ENCODE measurements around the gene UHRF1. TPM values are rescaled to one million over a fixed set of nuclear protein-coding genes. Genes with fewer than 3 reads are reported as not detected.

UHRF1 gene
- polyA plus RNA-seq, 1 of the 3 experiments (the other 2 are of a cell fraction): 43.4 TPM

GRCh38 chr19:4911786-4912672 is 2.7 kb downstream of the UHRF1 start:
- CTCF ChIA-PET: interaction anchor here (0.6 to 7.6 kb wide), 35 partner anchors 9 to 410 kb away, joined by 3 to 121 read pairs (median 4); partner anchors contain the start of genes ARRDC5, FEM1A and PLIN3
- Histone ChIP-seq H3K4me1 (ENCODE audit: control insufficient read depth in 1 of 2, insufficient read depth in 2 of 2, low read depth in 1 of 2, low read length in 1 of 2) (peaks cover 28 to 38% of the 10 kb centered on the region in 2 experiments; a peak in 3 of 4 replicates), H3K9me3 (no peaks in the 10 kb centered on the region), H3K36me3 (replicated peaks in 1 of 2; ENCODE audit: control insufficient read depth in 1 of 2, insufficient read depth in 2 of 2, low read length in 1 of 2) (peaks cover 0 to 9% of the 10 kb centered on the region in 2 experiments), H3F3A (replicated peaks; ENCODE audit: insufficient read depth) (peaks cover 37% of the 10 kb centered on the region), H2AFZ (ENCODE audit: low read depth) (peak overlapping the region; percentile 90), H3K9me2 (no peaks in the 10 kb centered on the region), H3K27ac (ENCODE audit: low read depth in 2 of 2, low read length in 1 of 2) (peak overlapping the region; percentile 81 to 84), H3K79me2 (ENCODE audit: insufficient read depth) (peaks cover 67% of the 10 kb centered on the region), H3K27me3 (ENCODE audit: insufficient read depth) (no peaks in the 10 kb centered on the region), H3K4me3 (ENCODE audit: low read depth in 2 of 2, low read length in 1 of 2) (peak overlapping the region; percentile 62 to 82), H4K20me1 (ENCODE audit: insufficient read depth) (peaks cover 30% of the 10 kb centered on the region; the same call in 1 of the 2 replicates), H3K9ac (peak overlapping the region; percentile 87; the same call in 1 of the 2 replicates), H3K4me2 (peak overlapping the region; percentile 81)
- DNase-seq: peak; percentile 82
- POLR2A ChIA-PET: interaction anchor here (0.6 to 1.6 kb wide), 3 partner anchors 11 to 102 kb away, joined by 3 to 4 read pairs (median 4); no protein-coding TSS in a partner anchor
- WGBS (ENCODE audit: low lambda C conversion rate): 23% methylated on average over 26 of the region's 29 CpGs
- peak; percentile 91 for TF ChIP-seq PBX3 (IDR thresholded peaks at IDR 0.05)
- TF ChIP-seq JUND (IDR thresholded peaks at IDR 0.05): peak; percentile 97
- TF ChIP-seq GABPA (IDR thresholded peaks at IDR 0.05; ENCODE audit: low read depth): no peak
- 0 out of 2 replicates have a peak, but pooled peaks have one; percentile 26 for TF ChIP-seq REST (IDR thresholded peaks at IDR 0.05; ENCODE audit: low read depth, low read length)
- peak; percentile 78 for TF ChIP-seq CTCF (IDR thresholded peaks at IDR 0.05)
- TF ChIP-seq GATA2 (CRISPR knock-in tag; IDR thresholded peaks at IDR 0.05): no peak
- peak; percentile 86 for TF ChIP-seq TCF12 (IDR thresholded peaks at IDR 0.05)
- TF ChIP-seq CHD2 (IDR thresholded peaks at IDR 0.05; ENCODE audit: low read length, partially characterized antibody): no peak
- TF ChIP-seq ZBTB33 (IDR thresholded peaks at IDR 0.05; ENCODE audit: borderline replicate concordance, low read depth): peak; percentile 69; the same call in 1 of the 2 replicates
- TF ChIP-seq MXI1 (IDR thresholded peaks at IDR 0.05; ENCODE audit: low read depth, low read length): peak; percentile 57
- TF ChIP-seq ELF1 (IDR thresholded peaks at IDR 0.05): no peak; the same call in 1 of the 2 replicates
- TF ChIP-seq MEF2A (IDR thresholded peaks at IDR 0.05; ENCODE audit: borderline replicate concordance, low read depth): no peak; the same call in 1 of the 2 replicates
- peak; percentile 60; the same call in 1 of the 2 replicates for TF ChIP-seq YY1 (IDR thresholded peaks at IDR 0.05; ENCODE audit: low read depth)
- TF ChIP-seq FOSL2 (IDR thresholded peaks at IDR 0.05; ENCODE audit: borderline replicate concordance, low read depth): peak; percentile 98
- peak; percentile 87 for TF ChIP-seq TEAD4 (IDR thresholded peaks at IDR 0.05; ENCODE audit: borderline replicate concordance, insufficient read depth)
- TF ChIP-seq FOXM1 (IDR thresholded peaks at IDR 0.05; ENCODE audit: low read depth): peak; percentile 72; the same call in 1 of the 2 replicates
- TF ChIP-seq USF2 (IDR thresholded peaks at IDR 0.05; ENCODE audit: borderline replicate concordance, low read depth, low read length): no peak
- TF ChIP-seq NRF1 (IDR thresholded peaks at IDR 0.05; ENCODE audit: low read depth, low read length): peak; percentile 10; the same call in 1 of the 2 replicates
- peak; percentile 65 for TF ChIP-seq NFIC (IDR thresholded peaks at IDR 0.05; ENCODE audit: borderline replicate concordance)
- 0 out of 2 replicates have a peak, but pooled peaks have one; percentile 16 for TF ChIP-seq FOXJ3 (CRISPR knock-in tag; IDR thresholded peaks at IDR 0.05)
- peak; percentile 76 for TF ChIP-seq RAD21 (IDR thresholded peaks at IDR 0.05; ENCODE audit: low read length)
- TF ChIP-seq SIN3A (IDR thresholded peaks at IDR 0.05; ENCODE audit: borderline replicate concordance, low read depth, low read length): peak; percentile 82; the same call in 1 of the 2 replicates
- TF ChIP-seq RFX5 (IDR thresholded peaks at IDR 0.05; ENCODE audit: low read length): no peak

Data from SK-N-SH (cell line).